Esophagus squamous epithelium (tissue), 4 donors: Measurements from ENCODE around the gene AP4E1.
"Not testable (repeated sequence)": the region's sequence is repeated elsewhere in the genome, so short reads cannot be mapped to it uniquely, and the experiment has no call there.

Experiments
- CTCF ChIP-seq, 6 experiments: fragments of 450-650 bp in 4 of 6; fragments of 200-600 bp in 2 of 6; sonication (generic) in 2 of 6; IDR thresholded peaks; one replicate each; pipeline ENCODE4 v1.5.1; 2016 to 2019; ENCODE audit warnings: antibody characterized with exemption in 6 of 6, mild to moderate bottlenecking in 4 of 6, moderate library complexity in 4 of 6
- POLR2A ChIP-seq, 4 donors: fragments of 450-650 bp; IDR thresholded peaks; one replicate each; pipeline ENCODE4 v1.6.1; 2017; ENCODE audit warnings: antibody characterized with exemption in 4 of 4, mild to moderate bottlenecking in 4 of 4, moderate library complexity in 3 of 4

GRCh38 chr15:50901390-50901789, 7.1 kb upstream of the AP4E1 start:
- TF ChIP-seq CTCF, POLR2A (IDR thresholded peaks at IDR 0.05): not testable (repeated sequence)
